ENCODE results near the gene KRTAP9-1.

GRCh38 chr17:41147531-41148204 is 42.0 kb upstream of the KRTAP9-1 start:
- TF ChIP-seq CTCF (IDR thresholded peaks at IDR 0.05) = no peak
- no peak for TF ChIP-seq EP300 (IDR thresholded peaks at IDR 0.05)
